ENCODE data around the gene PHF12. TPM values are rescaled to one million over a fixed set of nuclear protein-coding genes. Genes with fewer than 3 reads are reported as not detected.

The PHF12 gene
- total and polyA plus RNA-seq, 2 of the 13 experiments (the other 11 are each of a cell fraction or from before 2014, with no cell fraction given) = 9.8 to 17.1 TPM

- peak; percentile 87; the same call in 1 of the 2 replicates for TF ChIP-seq ZNF773 (CRISPR knock-in tag; IDR thresholded peaks at IDR 0.05; ENCODE audit: borderline replicate concordance)
- TF ChIP-seq ZNF543 (CRISPR knock-in tag; IDR thresholded peaks at IDR 0.05) = no peak
- no peak for TF ChIP-seq STAT6 (CRISPR knock-in tag; IDR thresholded peaks at IDR 0.05; ENCODE audit: borderline replicate concordance)
- TF ChIP-seq MIXL1 (CRISPR knock-in tag; IDR thresholded peaks at IDR 0.05) = no peak
- TF ChIP-seq WIZ (CRISPR knock-in tag; IDR thresholded peaks at IDR 0.05) = no peak
- no peak for TF ChIP-seq ZNF326 (CRISPR knock-in tag; IDR thresholded peaks at IDR 0.05; ENCODE audit: borderline replicate concordance)
- 0 out of 2 replicates have a peak, but pooled peaks have one; percentile 51 for TF ChIP-seq ZMYM2 (CRISPR knock-in tag; IDR thresholded peaks at IDR 0.05)
- TF ChIP-seq ZNF777 (CRISPR knock-in tag; IDR thresholded peaks at IDR 0.05) = no peak
- TF ChIP-seq TOPORS (CRISPR knock-in tag; IDR thresholded peaks at IDR 0.05) = peak; percentile 83; the same call in 1 of the 2 replicates
- no peak for TF ChIP-seq KMT2A (CRISPR knock-in tag; IDR thresholded peaks at IDR 0.05)
- no peak for TF ChIP-seq ZNF17 (CRISPR knock-in tag; IDR thresholded peaks at IDR 0.05)
- TF ChIP-seq ZC3H4 (CRISPR knock-in tag; IDR thresholded peaks at IDR 0.05; ENCODE audit: borderline replicate concordance) = no peak
- no peak for TF ChIP-seq SOX13 (IDR thresholded peaks at IDR 0.05)
- TF ChIP-seq SOX13 (CRISPR knock-in tag; conservative IDR thresholded peaks at IDR 0.05 in 1 of 2, IDR thresholded peaks at IDR 0.05 in 1 of 2) = no peak
- TF ChIP-seq ZBTB4 (CRISPR knock-in tag; IDR thresholded peaks at IDR 0.05; ENCODE audit: borderline replicate concordance) = no peak
- peak; percentile 89; the same call in 1 of the 2 replicates for TF ChIP-seq ZNF713 (CRISPR knock-in tag; IDR thresholded peaks at IDR 0.05)
- TF ChIP-seq RAD21 (CRISPR knock-in tag; IDR thresholded peaks at IDR 0.05) = no peak
- TF ChIP-seq CREB3 (CRISPR knock-in tag; IDR thresholded peaks at IDR 0.05) = no peak
- peak; percentile 39; the same call in 1 of the 2 replicates for TF ChIP-seq ZNF510 (CRISPR knock-in tag; IDR thresholded peaks at IDR 0.05; ENCODE audit: low read depth)
- no peak for TF ChIP-seq ZBTB8A (CRISPR knock-in tag; IDR thresholded peaks at IDR 0.05; ENCODE audit: borderline replicate concordance, low read depth)
- peak; percentile 31; the same call in 1 of the 2 replicates for TF ChIP-seq RXRA (CRISPR knock-in tag; IDR thresholded peaks at IDR 0.05)
- TF ChIP-seq CREB1 (IDR thresholded peaks at IDR 0.05) = no peak
- TF ChIP-seq CREB1 (CRISPR knock-in tag; IDR thresholded peaks at IDR 0.05) = no peak
- no peak for TF ChIP-seq NCOA5 (CRISPR knock-in tag; IDR thresholded peaks at IDR 0.05)
Measured at GRCh38 chr17:28901866-28902818, 49.2 kb downstream of the PHF12 start (continued).
